ENCODE measurements around the gene CTRB2.
"Not testable (repeated sequence)": the region's sequence is repeated elsewhere in the genome, so short reads cannot be mapped to it uniquely, and the experiment has no call there.

Gene CTRB2

GRCh38 chr16:75240633-75241032, 33.7 kb upstream of the CTRB2 start:
- not testable (repeated sequence) for DNase-seq; H2AFZ ChIP-seq (ENCODE audit: insufficient read depth, low read length, poor library complexity); H4K12ac ChIP-seq (ENCODE audit: low read depth, low read length); H4K91ac ChIP-seq (ENCODE audit: low read depth, low read length); H3K4me3 ChIP-seq (ENCODE audit: low read depth, low read length); H3K4me2 ChIP-seq (ENCODE audit: low read length); H3K9ac ChIP-seq (ENCODE audit: low read length); H3K9me3 ChIP-seq (ENCODE audit: insufficient read depth, low read depth, low read length); H3K14ac ChIP-seq (ENCODE audit: low read length); H2BK12ac ChIP-seq (ENCODE audit: low read length); H3K27me3 ChIP-seq (ENCODE audit: insufficient read depth, low read length); H4K8ac ChIP-seq (ENCODE audit: low read depth, low read length); H2BK5ac ChIP-seq (ENCODE audit: low read depth, low read length, poor library complexity); H3K18ac ChIP-seq (ENCODE audit: low read length); H3K23ac ChIP-seq (ENCODE audit: low read length); H2AK5ac ChIP-seq (ENCODE audit: low read length); H2BK120ac ChIP-seq (ENCODE audit: insufficient read depth, low read length, poor library complexity)
- H3K27ac ChIP-seq (ENCODE audit: low read depth, low read length) = peak overlapping the region; percentile 16
- H3K4me1 ChIP-seq (ENCODE audit: control insufficient read depth in 1 of 2, insufficient read depth in 2 of 2, low read length in 2 of 2) = peaks cover 32 to 48% of the 10 kb centered on the region in 2 experiments
- peaks cover 82 to 84% of the 10 kb centered on the region in 2 experiments for H3K36me3 ChIP-seq (ENCODE audit: control insufficient read depth in 1 of 2, insufficient read depth in 2 of 2, low read length in 2 of 2)
- H3K79me2 ChIP-seq (ENCODE audit: control insufficient read depth, insufficient read depth, low read length, poor library complexity) = peaks cover 58% of the 10 kb centered on the region
- WGBS (ENCODE audit: extremely low coverage, insufficient coverage, insufficient read length) = no CpG with 5 or more reads among the region's 7 CpGs
- H3K4ac ChIP-seq (ENCODE audit: low read depth, low read length) = peak overlapping the region; percentile 25
- peaks cover 29% of the 10 kb centered on the region for H3K79me1 ChIP-seq (ENCODE audit: low read length)

GRCh38 chr16:75239542-75240122, 32.7 kb upstream of the CTRB2 start:
- Histone ChIP-seq H3K18ac (ENCODE audit: low read length) (peak overlapping the region; percentile 16), H4K12ac (ENCODE audit: low read depth, low read length) (no peak overlapping the region), H3K9me3 (ENCODE audit: insufficient read depth, low read depth, low read length) (peaks cover 2% of the 10 kb centered on the region), H2AFZ (ENCODE audit: insufficient read depth, low read length, poor library complexity) (no peak overlapping the region), H3K79me1 (ENCODE audit: low read length) (peaks cover 21% of the 10 kb centered on the region), H3K27me3 (ENCODE audit: insufficient read depth, low read length) (no peaks in the 10 kb centered on the region), H3K23ac (ENCODE audit: low read length) (no peak overlapping the region), H3K14ac (ENCODE audit: low read length) (peak overlapping the region; percentile 51), H2AK5ac (ENCODE audit: low read length) (no peak overlapping the region), H3K36me3 (ENCODE audit: control insufficient read depth in 1 of 2, insufficient read depth in 2 of 2, low read length in 2 of 2) (peaks cover 92 to 94% of the 10 kb centered on the region in 2 experiments), H2BK12ac (ENCODE audit: low read length) (no peak overlapping the region), H4K8ac (ENCODE audit: low read depth, low read length) (peak overlapping the region; percentile 30), H4K91ac (ENCODE audit: low read depth, low read length) (no peak overlapping the region), H2BK5ac (ENCODE audit: low read depth, low read length, poor library complexity) (no peak overlapping the region), H3K9ac (ENCODE audit: low read length) (peak overlapping the region; percentile 47), H3K4me1 (ENCODE audit: control insufficient read depth in 1 of 2, insufficient read depth in 2 of 2, low read length in 2 of 2) (peaks cover 28 to 46% of the 10 kb centered on the region in 2 experiments), H3K27ac (ENCODE audit: low read depth, low read length) (peak overlapping the region; percentile 52), H3K4me3 (ENCODE audit: low read depth, low read length) (no peak overlapping the region), H3K79me2 (ENCODE audit: control insufficient read depth, insufficient read depth, low read length, poor library complexity) (peaks cover 55% of the 10 kb centered on the region), H2BK120ac (ENCODE audit: insufficient read depth, low read length, poor library complexity) (no peak overlapping the region), H3K4ac (ENCODE audit: low read depth, low read length) (peak overlapping the region; percentile 86), H3K4me2 (ENCODE audit: low read length) (no peak overlapping the region)
- no CpG with 5 or more reads among the region's 19 CpGs for WGBS (ENCODE audit: extremely low coverage, insufficient coverage, insufficient read length)
- no peak for DNase-seq

- H4K91ac ChIP-seq (ENCODE audit: low read depth, low read length) = no peak overlapping the region
- peaks cover 49% of the 10 kb centered on the region for H3K79me2 ChIP-seq (ENCODE audit: control insufficient read depth, insufficient read depth, low read length, poor library complexity)
- peak overlapping the region; percentile 52 for H3K27ac ChIP-seq (ENCODE audit: low read depth, low read length)
- DNase-seq = peak in 1 of 2 donors; percentile 35
- H3K4me1 ChIP-seq (ENCODE audit: control insufficient read depth in 1 of 2, insufficient read depth in 2 of 2, low read length in 2 of 2) = peaks cover 21 to 42% of the 10 kb centered on the region in 2 experiments
- H3K4me2 ChIP-seq (ENCODE audit: low read length) = no peak overlapping the region
- peaks cover 97% of the 10 kb centered on the region in 2 experiments for H3K36me3 ChIP-seq (ENCODE audit: control insufficient read depth in 1 of 2, insufficient read depth in 2 of 2, low read length in 2 of 2)
- H3K14ac ChIP-seq (ENCODE audit: low read length) = no peak overlapping the region
- H3K9me3 ChIP-seq (ENCODE audit: insufficient read depth, low read depth, low read length) = peaks cover 4% of the 10 kb centered on the region
- no CpG with 5 or more reads among the region's 16 CpGs for WGBS (ENCODE audit: extremely low coverage, insufficient coverage, insufficient read length)
- H2BK120ac ChIP-seq (ENCODE audit: insufficient read depth, low read length, poor library complexity) = no peak overlapping the region
- no peak overlapping the region for H2AK5ac ChIP-seq (ENCODE audit: low read length)
- no peak overlapping the region for H3K4me3 ChIP-seq (ENCODE audit: low read depth, low read length)
- H3K79me1 ChIP-seq (ENCODE audit: low read length) = peaks cover 15% of the 10 kb centered on the region
- peak overlapping the region; percentile 86 for H3K4ac ChIP-seq (ENCODE audit: low read depth, low read length)
- no peak overlapping the region for H3K18ac ChIP-seq (ENCODE audit: low read length)
- H4K12ac ChIP-seq (ENCODE audit: low read depth, low read length) = no peak overlapping the region
- no peaks in the 10 kb centered on the region for H3K27me3 ChIP-seq (ENCODE audit: insufficient read depth, low read length)
- H2BK12ac ChIP-seq (ENCODE audit: low read length) = no peak overlapping the region
- H4K8ac ChIP-seq (ENCODE audit: low read depth, low read length) = peak overlapping the region; percentile 30
- peak overlapping the region; percentile 4 for H2BK5ac ChIP-seq (ENCODE audit: low read depth, low read length, poor library complexity)
- no peak overlapping the region for H3K23ac ChIP-seq (ENCODE audit: low read length)
- H3K9ac ChIP-seq (ENCODE audit: low read length) = no peak overlapping the region
- no peak overlapping the region for H2AFZ ChIP-seq (ENCODE audit: insufficient read depth, low read length, poor library complexity)
Measured at GRCh38 chr16:75238853-75239541, 32.0 kb upstream of the CTRB2 start.

- Histone ChIP-seq H3K4me2 (ENCODE audit: low read length) (no peak overlapping the region), H3K4me1 (ENCODE audit: control insufficient read depth in 1 of 2, insufficient read depth in 2 of 2, low read length in 2 of 2) (peaks cover 16 to 36% of the 10 kb centered on the region in 2 experiments), H3K4ac (ENCODE audit: low read depth, low read length) (peak overlapping the region; percentile 86), H3K14ac (ENCODE audit: low read length) (peak overlapping the region; percentile 2), H3K27ac (ENCODE audit: low read depth, low read length) (peak overlapping the region; percentile 52), H2BK5ac (ENCODE audit: low read depth, low read length, poor library complexity) (peak overlapping the region; percentile 34), H3K79me2 (ENCODE audit: control insufficient read depth, insufficient read depth, low read length, poor library complexity) (peaks cover 43% of the 10 kb centered on the region), H3K9ac (ENCODE audit: low read length) (no peak overlapping the region), H2BK12ac (ENCODE audit: low read length) (no peak overlapping the region), H2BK120ac (ENCODE audit: insufficient read depth, low read length, poor library complexity) (no peak overlapping the region), H2AFZ (ENCODE audit: insufficient read depth, low read length, poor library complexity) (no peak overlapping the region), H4K91ac (ENCODE audit: low read depth, low read length) (peak overlapping the region; percentile 22), H3K79me1 (ENCODE audit: low read length) (peaks cover 9% of the 10 kb centered on the region), H3K27me3 (ENCODE audit: insufficient read depth, low read length) (no peaks in the 10 kb centered on the region), H3K9me3 (ENCODE audit: insufficient read depth, low read depth, low read length) (peaks cover 4% of the 10 kb centered on the region), H3K4me3 (ENCODE audit: low read depth, low read length) (no peak overlapping the region), H3K18ac (ENCODE audit: low read length) (peak overlapping the region; percentile 47), H4K12ac (ENCODE audit: low read depth, low read length) (peak overlapping the region; percentile 3), H4K8ac (ENCODE audit: low read depth, low read length) (no peak overlapping the region), H2AK5ac (ENCODE audit: low read length) (no peak overlapping the region), H3K23ac (ENCODE audit: low read length) (no peak overlapping the region), H3K36me3 (ENCODE audit: control insufficient read depth in 1 of 2, insufficient read depth in 2 of 2, low read length in 2 of 2) (peaks cover 98% of the 10 kb centered on the region in 2 experiments)
- no peak for DNase-seq
- no CpG with 5 or more reads among the region's 25 CpGs for WGBS (ENCODE audit: extremely low coverage, insufficient coverage, insufficient read length)
Measured at GRCh38 chr16:75238132-75238852, 31.3 kb upstream of the CTRB2 start.

All from trophoblast cell (in vitro differentiated cells and primary cell).